HG02852 (cell line): Measurements from ENCODE around the gene SERPINB1.
"Not testable (repeated sequence)": the region's sequence is repeated elsewhere in the genome, so short reads cannot be mapped to it uniquely, and the experiment has no call there.

Experiments used
- ATAC-seq: cut with Tn5 transposase; IDR thresholded peaks from one replicate; pipeline ENCODE4 v1.9.1; 2021; ENCODE audit warnings: mild to moderate bottlenecking, moderate library complexity; ENCODE audit not compliant: unreplicated experiment

SERPINB1 gene

DNA sequence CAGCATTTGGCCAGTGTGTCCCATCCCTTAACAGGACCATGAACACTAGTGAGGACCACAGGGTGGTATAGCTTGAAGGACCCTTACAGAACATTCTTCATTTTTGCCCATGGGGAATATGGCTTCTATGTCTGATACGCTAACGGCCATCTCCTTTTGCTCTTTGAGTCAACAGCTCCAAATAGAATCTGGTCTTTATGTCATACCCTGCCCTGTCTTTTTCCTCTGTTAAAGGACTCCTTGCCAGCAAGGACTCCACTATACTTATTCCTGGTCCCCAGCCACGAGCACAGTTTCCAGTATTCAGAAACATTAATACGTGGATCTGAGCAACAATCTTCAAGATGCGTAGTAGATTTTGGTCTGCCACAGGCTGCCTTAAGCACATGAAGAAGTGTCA lies 22.5 kb downstream of the SERPINB1 start:
- ATAC-seq = no peak

DNA sequence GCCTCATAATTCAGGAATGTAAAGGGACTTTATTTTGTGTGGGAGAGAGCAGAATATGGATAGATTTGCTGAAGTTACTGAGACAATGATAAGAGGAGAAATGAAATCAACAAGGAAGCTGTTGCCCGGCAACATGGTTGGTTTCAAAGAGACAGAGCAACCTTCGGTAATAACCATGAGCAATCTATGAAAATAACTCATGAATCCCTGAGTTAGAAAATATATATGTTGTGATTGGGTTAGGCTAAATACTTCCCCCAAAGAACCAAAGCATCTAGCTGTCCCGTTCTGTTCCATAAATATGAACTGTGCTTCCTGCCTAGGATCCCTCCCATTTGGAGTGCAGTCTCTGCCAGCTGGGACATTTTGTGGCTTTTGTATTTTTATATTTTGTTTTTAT lies 23.1 kb downstream of the SERPINB1 start:
- no peak for ATAC-seq

- ATAC-seq = no peak
These were observed 23.7 kb downstream of the SERPINB1 start for GRCh38 chr6:2817903-2818443.

GRCh38 chr6:2816158-2816557 lies 25.5 kb downstream of the SERPINB1 start:
- no peak for ATAC-seq

GRCh38 chr6:2812695-2813094 lies 29.0 kb downstream of the SERPINB1 start:
- no peak for ATAC-seq

- ATAC-seq = no peak
These were observed 31.5 kb downstream of the SERPINB1 start for GRCh38 chr6:2810092-2810671.

GRCh38 chr6:2809015-2809414 lies 32.6 kb downstream of the SERPINB1 start:
- no peak for ATAC-seq

DNA sequence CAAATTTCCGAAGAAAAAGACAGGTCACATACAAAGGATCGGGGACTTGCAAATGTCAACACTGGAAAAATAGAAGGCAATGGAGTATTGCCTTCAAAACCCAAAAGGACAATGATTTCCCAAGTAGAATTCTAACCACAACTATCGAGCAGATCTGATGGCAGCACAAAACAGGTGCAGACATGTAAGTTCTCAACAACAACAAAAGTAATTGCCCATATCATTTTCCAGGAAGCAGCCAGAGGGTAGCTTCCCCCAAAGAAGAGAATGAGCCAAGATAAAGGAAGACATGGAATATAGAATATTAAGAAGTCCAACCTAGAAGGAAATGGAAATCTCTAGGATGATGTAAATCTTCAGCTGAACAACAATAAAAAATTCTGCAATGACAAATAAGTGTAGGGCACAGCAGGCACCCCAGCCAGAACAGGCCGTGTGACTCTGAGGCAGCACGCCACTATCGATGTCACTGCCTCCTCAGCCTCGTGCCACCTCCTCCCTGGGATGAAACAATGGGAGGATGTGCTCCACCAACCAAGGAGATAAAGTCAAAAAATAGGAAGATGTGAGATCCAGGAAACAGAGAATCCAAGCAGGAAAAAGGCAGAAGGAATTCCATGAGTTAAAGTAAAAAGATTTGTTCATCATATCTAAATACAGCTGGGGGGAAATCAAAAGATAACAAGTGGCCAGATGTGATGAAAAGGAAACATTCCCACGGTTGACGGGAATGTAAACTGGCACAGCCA lies 34.1 kb downstream of the SERPINB1 start:
- no peak for ATAC-seq

DNA sequence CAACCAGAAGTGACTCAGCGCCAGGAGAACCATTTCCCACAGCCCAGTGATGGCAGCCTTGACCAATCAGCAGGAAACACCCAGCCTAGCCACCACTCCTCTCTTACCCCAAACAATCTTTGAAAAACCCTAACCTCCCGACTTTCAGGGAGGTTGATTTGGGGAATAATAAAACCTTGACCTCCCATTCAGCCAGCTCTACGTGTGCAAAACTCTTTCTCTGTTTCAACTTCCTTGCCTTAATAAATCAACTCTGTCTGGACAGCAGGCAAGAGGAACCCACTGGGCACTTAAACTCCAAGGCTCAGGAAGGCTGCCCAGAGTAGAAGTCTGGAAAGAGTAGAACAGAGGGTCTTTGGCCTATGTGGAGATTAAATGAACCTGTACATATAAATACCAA lies 35.0 kb downstream of the SERPINB1 start:
- no peak for ATAC-seq

DNA sequence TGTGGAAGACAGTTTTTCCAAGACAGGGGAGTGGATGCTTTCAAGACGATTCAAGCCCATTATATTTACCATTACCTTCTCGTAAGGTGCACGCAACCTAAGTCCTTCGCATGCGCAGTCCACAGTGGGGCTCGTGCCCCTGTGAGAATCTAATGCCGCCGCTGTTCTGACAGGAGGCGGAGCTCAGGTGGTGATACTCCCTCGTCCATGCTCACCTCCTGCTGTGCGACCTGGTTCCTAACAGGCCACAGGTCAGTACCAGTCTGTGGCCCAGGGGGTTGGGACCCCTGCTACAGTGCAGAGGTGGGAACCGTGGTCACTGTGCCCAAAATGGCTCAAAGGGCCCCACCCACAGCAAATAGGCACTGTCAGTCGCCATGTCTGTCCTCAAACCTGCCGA lies 36.6 kb downstream of the SERPINB1 start:
- ATAC-seq = no peak

- ATAC-seq = no peak
These were observed 37.1 kb downstream of the SERPINB1 start for GRCh38 chr6:2804516-2804915.

GRCh38 chr6:2803731-2804429 lies 37.8 kb downstream of the SERPINB1 start:
- no peak for ATAC-seq

GRCh38 chr6:2802521-2803060 lies 39.1 kb downstream of the SERPINB1 start:
- ATAC-seq = no peak

- not testable (repeated sequence) for ATAC-seq
These were observed 40.0 kb downstream of the SERPINB1 start for GRCh38 chr6:2801687-2802086.

- ATAC-seq = no peak
These were observed 40.9 kb downstream of the SERPINB1 start for GRCh38 chr6:2800552-2801316.

DNA sequence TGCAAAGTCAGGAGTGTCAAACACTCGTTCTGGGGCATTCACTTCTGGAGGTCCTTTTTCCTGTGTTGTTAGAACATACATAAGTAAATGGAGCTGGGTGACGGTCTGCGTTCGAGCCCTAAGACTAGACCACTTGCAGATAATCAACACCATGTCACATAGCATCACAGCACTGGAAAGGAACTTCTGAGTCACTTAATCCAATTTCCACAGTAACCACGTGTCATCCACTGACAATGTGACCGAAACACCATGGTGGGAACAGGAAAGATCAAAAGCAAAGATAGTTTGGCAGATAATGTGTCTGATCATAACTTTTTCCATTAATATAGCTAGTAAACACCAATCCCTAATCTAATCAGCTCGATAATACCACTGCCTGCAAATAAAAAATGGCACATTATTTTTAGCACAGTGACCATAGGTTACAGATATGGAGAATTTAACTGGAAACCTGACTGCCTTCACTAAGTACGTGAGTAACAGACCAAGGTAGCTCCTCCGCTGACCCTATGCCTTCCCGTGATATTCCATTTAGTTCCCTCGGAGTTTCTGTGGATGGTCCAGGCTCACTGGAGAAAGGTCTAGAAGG lies 41.6 kb downstream of the SERPINB1 start:
- ATAC-seq = no peak

- ATAC-seq = no peak
These were observed 43.0 kb downstream of the SERPINB1 start for GRCh38 chr6:2798586-2799134.

DNA sequence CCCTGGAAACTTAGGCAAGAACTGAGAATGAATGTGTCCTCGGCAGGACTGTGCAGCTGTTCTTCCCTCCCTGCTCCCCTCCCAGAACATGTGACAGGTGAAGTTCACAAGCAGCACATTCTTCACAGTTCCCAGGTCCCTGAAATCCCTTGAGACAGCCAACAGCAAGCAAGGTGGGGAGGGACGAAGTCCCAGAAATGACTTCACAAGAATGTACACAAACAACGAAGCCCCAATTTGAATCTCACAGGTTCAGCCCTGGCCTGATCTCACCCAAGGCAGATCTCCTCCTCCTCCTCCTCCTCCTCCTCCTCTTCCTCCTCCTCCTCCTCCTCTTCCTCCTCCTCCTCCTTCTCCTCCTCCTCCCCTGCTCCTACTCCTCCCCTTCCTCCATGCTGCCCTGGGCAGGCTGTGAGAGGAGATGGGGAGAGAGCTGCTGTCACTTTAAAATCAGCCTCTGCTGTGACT lies 44.1 kb downstream of the SERPINB1 start:
- no peak for ATAC-seq

DNA sequence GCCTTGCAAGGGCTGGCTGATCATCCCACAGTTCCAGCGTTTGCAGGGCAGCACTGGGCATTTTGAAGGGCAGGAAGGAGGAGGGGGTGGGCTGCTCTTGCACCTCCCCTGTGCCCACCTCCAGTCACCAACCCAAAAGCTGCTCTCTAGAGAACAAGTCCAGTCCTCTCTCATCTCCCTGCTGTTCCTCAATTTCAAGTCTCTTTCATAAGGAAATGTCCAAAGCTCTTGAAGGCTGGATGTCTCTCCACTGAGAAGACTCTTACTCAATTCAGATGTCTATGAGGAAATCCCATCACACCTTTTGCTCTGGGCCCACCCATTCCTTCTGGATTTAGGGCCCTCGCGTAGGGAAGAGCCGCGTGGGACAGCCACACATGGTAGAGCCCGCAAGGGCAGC lies 44.8 kb downstream of the SERPINB1 start:
- no peak for ATAC-seq

- ATAC-seq = no peak
These were observed 45.7 kb downstream of the SERPINB1 start for GRCh38 chr6:2795956-2796355.
